ENCODE data around the gene NPAP1.

DNA sequence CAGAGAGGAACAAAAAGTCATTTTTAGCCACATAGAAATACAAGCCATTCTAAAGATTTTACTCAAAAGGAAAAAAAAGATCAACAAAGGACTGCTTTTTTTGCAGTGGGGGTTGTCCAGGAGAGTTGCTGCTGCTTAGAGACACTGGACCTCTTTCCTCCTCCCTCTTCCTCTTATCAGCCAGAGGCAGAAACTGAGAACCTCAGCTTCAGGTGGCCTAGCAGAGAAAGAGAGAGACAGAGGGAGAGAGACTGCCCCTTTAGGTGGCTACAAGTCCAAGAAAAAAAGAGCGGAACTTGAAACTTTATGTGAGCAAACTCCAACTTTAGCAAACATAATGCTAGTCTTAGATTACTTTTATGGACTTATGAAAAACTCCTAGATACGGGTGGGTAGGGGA, 54.2 kb downstream of the NPAP1 start:
- TF ChIP-seq CTCF (conservative IDR thresholded peaks at IDR 0.05) (no peak), ZFX (IDR thresholded peaks at IDR 0.05) (no peak)
